HL-60 (cell line): ENCODE results near the gene NKPD1.

Experiments
- DNase-seq, 2 experiments: peaks; one replicate each; pipeline ENCODE4 v3.0.0-alpha.2; 2010 to 2020; ENCODE audit warnings: low read depth in 1 of 2, low spot score in 1 of 2
- H3K27ac ChIP-seq: fragments of 250-450 bp; sonication (Bioruptor Pico); replicated peaks from 2 replicates; pipeline ENCODE4 v1.5.1; 2020; ENCODE audit warnings: mild to moderate bottlenecking, moderate library complexity
- H3K27me3 ChIP-seq: fragments of 250-450 bp; sonication (Bioruptor Pico); 2 replicates; pipeline ENCODE4 v1.5.1; 2021; ENCODE audit warnings: mild to moderate bottlenecking, moderate library complexity; ENCODE audit not compliant: insufficient read depth, poor library complexity, severe bottlenecking
- H3K4me3 ChIP-seq: replicated peaks from 2 replicates; pipeline ENCODE4 v1.5.1; 2011; ENCODE audit warnings: mild to moderate bottlenecking, control low read depth, low read length; ENCODE audit not compliant: insufficient read depth
- CTCF ChIP-seq: IDR thresholded peaks from one replicate; pipeline ENCODE4 v1.5.1; 2011; ENCODE audit warnings: low read length, control low read depth, inconsistent platforms; ENCODE audit not compliant: insufficient read depth
- GABPA ChIP-seq: IDR thresholded peaks from 2 replicates; pipeline ENCODE4 v1.6.1; 2012; ENCODE audit warnings: low read depth
- POLR2AphosphoS5 ChIP-seq: IDR thresholded peaks from 2 replicates; pipeline ENCODE4 v1.6.1; 2012; ENCODE audit warnings: low read depth
- SPI1 ChIP-seq: IDR thresholded peaks from 2 replicates; pipeline ENCODE4 v1.6.1; 2012; ENCODE audit warnings: low read depth, mild to moderate bottlenecking, borderline replicate concordance
- TF ChIP-seq, protein P1 (sequence below): IDR thresholded peaks from 2 replicates; pipeline ENCODE4 v1.6.1; 2012; ENCODE audit warnings: low read depth; ENCODE audit not compliant: insufficient replicate concordance

The NKPD1 gene

GRCh38 chr19:45153339-45154063 lies 7.3 kb downstream of the NKPD1 start:
- no peak for DNase-seq
- no peak overlapping the region for H3K4me3 ChIP-seq
- peaks cover 36% of the 10 kb centered on the region for H3K27me3 ChIP-seq
- TF ChIP-seq, protein P1, sequence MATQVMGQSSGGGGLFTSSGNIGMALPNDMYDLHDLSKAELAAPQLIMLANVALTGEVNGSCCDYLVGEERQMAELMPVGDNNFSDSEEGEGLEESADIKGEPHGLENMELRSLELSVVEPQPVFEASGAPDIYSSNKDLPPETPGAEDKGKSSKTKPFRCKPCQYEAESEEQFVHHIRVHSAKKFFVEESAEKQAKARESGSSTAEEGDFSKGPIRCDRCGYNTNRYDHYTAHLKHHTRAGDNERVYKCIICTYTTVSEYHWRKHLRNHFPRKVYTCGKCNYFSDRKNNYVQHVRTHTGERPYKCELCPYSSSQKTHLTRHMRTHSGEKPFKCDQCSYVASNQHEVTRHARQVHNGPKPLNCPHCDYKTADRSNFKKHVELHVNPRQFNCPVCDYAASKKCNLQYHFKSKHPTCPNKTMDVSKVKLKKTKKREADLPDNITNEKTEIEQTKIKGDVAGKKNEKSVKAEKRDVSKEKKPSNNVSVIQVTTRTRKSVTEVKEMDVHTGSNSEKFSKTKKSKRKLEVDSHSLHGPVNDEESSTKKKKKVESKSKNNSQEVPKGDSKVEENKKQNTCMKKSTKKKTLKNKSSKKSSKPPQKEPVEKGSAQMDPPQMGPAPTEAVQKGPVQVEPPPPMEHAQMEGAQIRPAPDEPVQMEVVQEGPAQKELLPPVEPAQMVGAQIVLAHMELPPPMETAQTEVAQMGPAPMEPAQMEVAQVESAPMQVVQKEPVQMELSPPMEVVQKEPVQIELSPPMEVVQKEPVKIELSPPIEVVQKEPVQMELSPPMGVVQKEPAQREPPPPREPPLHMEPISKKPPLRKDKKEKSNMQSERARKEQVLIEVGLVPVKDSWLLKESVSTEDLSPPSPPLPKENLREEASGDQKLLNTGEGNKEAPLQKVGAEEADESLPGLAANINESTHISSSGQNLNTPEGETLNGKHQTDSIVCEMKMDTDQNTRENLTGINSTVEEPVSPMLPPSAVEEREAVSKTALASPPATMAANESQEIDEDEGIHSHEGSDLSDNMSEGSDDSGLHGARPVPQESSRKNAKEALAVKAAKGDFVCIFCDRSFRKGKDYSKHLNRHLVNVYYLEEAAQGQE: no peak
- no peak for TF ChIP-seq GABPA
- TF ChIP-seq POLR2AphosphoS5: no peak
- TF ChIP-seq SPI1: no peak
- no peak for TF ChIP-seq CTCF
- H3K27ac ChIP-seq: no peak overlapping the region

DNA sequence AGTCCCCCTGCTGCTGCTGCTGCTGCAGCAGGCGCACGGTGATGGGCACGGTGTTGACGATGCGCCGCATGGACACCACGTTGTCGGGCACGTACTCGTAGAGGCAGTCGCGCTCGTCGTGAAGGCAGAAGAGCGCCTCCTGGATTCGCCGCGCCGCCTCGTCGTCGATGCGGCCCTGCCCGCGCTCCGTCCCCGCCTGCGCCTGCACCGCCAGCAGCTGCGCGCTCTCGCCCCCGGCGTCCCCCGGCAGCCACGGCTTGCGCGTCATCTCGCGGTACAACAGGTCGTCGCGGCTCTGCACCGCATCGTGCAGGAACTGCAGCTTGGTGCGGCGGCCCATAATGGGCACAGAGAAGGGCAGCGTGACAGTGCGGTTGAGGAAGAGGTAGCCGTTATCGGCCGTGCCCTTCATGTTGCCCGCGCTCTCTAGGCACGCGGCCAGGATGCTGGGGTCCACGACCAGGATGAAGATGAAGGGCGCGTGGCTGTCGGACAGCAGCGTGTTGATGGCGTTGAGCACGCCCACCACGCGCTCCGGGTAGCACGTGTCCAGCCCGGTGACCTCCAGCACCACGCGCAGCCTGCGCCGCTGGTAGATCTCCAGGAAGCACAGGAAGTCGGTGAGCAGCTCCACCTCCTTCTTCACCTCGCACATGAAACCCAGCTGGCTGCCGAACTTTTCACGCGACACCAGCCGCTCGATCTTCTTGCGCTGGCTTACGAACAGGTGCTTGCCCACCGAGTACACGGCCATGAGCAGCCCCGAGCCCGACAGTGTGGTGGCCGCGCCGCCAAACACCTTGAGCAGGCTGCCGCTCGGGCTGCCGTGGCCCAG lies 8.1 kb downstream of the NKPD1 start:
- peak in 1 of 2 experiments; percentile 24 for DNase-seq
- H3K4me3 ChIP-seq: no peak overlapping the region
- H3K27me3 ChIP-seq: peaks cover 30% of the 10 kb centered on the region
- no peak overlapping the region for H3K27ac ChIP-seq
- TF ChIP-seq, protein P1: no peak
- TF ChIP-seq SPI1: no peak
- TF ChIP-seq GABPA: no peak
- TF ChIP-seq POLR2AphosphoS5: no peak
- no peak for TF ChIP-seq CTCF

DNA sequence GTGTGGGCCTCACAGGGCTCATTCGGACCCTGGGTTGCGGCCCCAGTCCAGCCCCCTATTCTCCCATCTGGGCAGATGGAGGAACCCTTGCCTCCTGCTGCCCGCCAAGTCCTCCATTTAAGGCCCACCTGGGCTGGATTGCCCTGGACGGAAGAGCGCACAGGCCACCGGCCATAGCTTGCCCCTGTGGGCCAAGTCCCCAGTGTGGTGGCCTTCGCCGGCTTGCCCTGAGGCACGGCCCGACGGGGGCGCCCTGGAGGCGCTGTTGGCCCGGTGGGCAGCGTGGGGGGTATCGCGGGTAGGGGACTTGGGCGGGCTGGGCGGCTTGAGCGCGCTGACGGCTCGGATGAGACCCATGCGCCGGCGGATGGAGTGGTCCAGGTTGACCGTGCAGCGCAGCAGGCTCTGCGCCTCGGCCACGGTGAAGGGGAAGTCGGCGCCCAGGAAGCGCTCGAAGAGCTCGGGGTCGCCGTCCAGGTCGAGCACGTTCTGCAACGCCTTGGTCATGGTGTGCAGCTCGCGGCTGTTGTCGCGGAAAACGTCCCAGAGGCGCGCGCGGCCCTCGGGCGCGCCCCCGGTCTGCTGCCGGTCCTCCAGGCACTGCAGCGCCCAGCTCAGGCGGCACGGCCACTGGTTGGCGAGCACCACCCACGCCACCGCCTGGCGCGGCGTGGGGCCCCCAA lies 8.8 kb downstream of the NKPD1 start:
- no peak for DNase-seq
- Histone ChIP-seq H3K4me3 (no peak overlapping the region), H3K27me3 (peaks cover 26% of the 10 kb centered on the region), H3K27ac (no peak overlapping the region)
- TF ChIP-seq POLR2AphosphoS5: no peak
- no peak for TF ChIP-seq GABPA
- TF ChIP-seq, protein P1: no peak
- no peak for TF ChIP-seq SPI1
- no peak for TF ChIP-seq CTCF
